OCI-M2 (cell line): Measurements from ENCODE around the gene OTUD1.

Source experiments
- DNase-seq: peaks from one replicate; lab custom pipeline; 2025; ENCODE audit not compliant: unreplicated experiment; lab: John Stamatoyannopoulos, UW

The OTUD1 gene

DNA sequence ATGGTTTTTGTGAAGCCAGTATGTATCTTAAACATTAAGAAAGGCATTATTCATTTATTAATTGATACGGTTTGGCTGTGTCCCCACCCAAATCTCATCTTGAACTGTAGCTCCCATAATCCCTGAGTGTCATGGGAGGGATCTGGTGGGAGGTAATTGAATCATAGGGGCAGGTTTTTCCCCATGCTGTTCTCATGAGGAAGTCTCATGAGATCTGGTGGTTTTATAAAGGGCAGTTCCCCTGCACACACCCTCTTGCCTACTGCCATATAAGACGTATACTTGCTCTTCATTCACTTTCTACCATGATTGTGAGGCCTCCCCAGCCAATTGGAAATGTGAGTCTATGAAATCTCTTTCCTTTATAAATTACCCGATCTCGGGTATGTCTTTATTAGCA is 28.1 kb downstream of the OTUD1 start:
- no peak for DNase-seq

DNA sequence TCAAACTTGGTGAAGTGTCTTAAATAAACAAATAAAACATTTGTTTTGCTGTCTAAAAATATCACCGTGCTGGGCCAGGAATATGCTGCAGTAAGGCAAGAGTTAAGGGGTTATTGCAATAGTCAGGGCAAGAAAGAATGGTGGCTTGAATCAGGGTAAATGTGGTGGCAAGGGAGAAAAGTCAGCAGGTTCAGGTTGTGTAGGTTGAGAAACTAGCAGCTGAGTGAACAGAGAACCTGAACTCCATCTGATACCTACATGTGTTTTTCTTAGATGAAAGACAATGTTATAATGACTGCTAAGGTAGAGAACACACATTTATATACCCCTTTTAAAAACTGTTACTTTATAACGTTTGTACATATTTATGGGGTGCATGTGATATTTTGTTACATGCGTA is 28.7 kb downstream of the OTUD1 start:
- no peak for DNase-seq

DNA sequence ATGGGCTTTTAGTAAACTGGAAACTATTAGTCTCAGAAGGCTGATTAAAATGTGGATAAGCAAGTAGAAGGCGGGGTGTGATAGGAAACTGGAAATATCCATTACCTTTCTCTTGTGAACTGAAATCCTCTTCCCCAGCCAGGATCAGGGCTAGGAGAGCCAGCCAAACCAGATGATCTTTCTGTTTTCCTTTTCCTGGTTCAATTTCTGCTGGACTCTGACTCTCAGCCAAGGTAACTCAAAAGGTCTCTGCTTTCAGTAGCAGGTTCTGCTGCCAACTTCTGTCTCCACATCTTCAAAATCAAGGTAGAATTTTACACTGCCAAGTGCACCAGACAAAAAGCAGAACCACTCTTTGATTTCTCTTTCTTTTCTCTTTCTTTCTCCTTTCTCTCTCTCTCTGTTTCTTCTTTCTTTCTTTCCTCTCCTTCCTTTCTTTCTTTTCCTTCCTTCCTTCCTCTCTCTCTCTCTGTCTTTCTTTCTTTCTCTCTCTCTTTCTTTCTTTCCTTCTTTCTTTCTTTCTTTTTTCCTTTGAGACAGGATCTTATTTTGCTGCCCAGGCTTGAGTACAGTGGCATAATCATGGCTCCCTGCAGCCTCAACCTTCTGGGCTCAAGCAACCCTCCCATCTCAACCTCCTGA is 30.8 kb downstream of the OTUD1 start:
- no peak for DNase-seq

DNA sequence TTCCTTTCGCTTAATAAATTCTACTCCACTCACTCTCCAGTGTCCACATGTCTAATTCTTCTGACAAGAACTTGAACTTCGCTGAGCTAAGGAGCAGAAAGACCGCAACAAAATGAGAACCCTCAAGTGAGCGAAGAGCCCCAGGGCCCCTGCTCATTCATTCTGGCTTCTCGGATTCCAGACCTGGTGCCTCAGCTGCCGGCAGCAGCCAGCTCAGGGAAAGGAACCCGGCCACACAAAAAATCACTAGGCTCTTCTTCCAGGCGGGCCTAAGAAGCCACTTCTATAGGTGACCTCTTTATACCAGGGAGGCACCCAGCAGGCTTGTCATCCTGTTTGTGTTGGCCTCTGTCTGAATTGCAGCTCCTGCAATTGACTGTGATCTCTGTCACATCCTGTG is 33.3 kb downstream of the OTUD1 start:
- no peak for DNase-seq

DNA sequence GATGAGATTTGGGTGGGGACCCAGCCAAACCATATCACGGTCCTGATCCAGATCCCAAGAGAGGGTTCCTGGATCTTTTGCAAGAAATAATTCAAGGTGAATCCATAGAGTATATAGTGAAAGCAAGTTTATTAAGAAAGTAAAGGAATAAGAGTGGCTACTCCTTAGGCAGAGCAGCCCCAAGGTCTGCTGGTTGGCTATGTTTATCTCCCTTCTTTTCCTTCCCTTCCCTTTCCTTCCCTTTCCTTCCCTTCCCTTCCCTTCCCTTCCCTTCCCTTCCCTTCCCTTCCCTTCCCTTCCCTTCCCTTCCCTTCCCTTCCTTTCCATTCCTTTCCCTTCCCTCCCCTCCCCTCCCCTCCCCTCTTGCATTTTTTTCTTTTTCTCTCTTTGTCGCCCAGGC is 35.2 kb downstream of the OTUD1 start:
- no peak for DNase-seq

DNA sequence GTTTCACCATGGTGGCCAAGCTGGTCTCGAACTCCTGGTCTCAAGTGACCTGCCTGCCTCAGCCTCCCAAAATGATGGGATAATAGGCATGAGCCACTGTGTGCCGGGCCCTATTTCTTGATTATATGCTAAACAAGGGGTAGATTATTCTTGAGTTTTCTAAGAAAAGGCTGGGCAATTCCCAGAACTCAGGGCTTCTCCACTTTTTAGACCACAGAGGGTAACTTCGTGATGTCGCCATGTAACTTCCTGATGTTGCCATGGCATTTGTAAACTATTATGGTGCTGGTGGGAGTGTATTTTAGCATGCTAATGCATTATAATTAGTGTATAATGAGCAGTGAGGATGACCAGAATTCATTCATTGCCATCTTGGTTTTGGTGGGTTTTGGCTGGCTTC is 35.8 kb downstream of the OTUD1 start:
- no peak for DNase-seq

DNA sequence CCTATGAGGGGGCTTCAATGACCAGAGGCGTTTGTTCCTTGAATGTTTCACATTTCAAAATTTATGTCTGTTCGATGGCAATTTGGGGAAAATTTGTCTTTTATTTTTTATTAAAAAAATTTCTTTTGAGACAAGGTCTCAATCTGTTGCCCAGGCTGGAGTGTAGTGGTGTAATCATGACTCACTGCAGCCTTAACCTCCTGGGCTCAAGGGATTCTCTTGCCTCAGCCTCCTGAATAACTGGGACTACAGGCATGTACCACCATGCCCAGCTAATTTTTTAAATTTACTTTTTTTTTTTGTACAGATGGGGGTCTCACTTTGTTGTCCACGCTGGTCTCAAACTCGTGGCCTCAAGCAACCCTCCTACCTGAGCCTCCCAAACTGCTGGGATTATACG is 39.7 kb downstream of the OTUD1 start:
- no peak for DNase-seq

DNA sequence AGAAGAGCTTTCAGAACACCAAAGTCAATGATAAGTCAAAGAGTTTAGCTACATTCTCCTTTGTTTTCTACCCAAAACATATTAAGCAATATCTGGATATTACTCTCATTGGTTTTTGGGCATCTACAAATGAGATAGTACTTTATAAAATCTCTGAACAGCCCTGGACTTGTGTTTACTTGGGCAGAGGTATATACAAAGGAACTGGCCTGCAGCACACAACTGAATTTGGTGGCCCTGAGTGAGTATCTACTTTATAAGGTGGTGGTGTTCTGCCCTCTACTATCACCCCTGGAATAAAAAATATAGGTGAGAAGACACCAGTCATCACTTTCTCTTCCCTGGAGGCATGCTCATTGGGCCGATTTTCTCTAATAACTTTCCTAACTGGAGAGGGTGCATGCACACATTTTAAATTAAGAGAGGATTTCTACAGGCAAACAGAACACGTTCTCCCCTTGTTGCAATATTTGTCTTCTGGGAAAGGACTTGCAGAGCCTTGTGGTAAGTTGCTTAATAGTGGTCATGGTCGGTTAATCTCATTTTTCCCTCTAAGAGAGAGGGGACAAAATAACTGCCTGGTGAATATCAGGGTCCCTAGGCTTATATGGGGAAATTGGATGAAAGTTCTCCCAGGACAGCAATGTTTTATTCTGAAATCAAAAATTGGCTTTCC is 41.1 kb downstream of the OTUD1 start:
- DNase-seq = no peak

DNA sequence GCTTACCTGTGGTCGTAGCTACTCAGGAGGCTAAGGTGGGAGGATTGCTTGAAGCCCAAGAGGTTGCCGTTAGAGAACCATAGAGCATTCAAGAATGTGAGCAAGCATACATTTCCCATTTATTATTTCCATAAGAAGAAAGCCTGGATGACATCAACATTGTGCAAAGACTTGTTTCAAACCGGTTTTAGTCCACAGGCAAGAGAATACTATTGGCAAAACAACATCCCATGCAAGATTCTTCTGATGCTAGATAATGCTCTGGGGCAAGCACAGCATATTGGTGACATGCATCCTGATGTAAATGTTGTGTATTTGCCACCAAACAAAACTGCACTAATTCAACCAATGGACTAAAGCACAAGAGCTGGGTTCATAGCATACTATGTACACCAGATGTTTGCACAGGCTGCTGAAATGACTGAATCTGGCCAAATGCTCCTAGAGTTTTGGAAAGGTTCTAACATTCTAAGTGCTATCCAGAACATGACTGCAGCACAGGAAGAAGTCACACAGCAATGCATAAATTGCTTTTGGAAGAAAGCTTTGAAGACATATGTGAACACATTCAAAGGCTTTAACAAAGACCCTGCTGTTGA is 42.6 kb downstream of the OTUD1 start:
- no peak for DNase-seq

DNA sequence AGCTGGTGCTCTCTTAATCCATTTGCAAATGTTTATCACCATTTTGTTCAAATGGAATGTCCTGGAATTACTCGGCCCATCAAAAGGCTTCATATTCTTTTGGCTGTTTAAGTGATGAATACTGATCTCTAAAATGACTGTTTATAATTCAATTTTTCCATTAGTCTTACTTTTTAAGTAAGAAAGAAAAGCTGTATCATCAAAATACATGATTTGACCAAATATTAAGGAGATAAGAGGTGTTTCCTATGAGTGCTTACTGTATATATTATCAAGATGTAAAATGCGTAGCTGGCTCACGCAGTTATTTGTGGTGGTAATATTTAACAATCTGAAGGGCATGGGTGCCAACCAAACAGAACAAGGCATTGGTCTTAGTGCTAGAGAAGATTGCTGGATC is 51.2 kb downstream of the OTUD1 start:
- DNase-seq = no peak
